ENCODE data around the gene MAGI2. TPM values are rescaled to one million over a fixed set of nuclear protein-coding genes. Genes with fewer than 3 reads are reported as not detected.
"Not testable (repeated sequence)": the region's sequence is repeated elsewhere in the genome, so short reads cannot be mapped to it uniquely, and the experiment has no call there.

MAGI2 gene
- polyA plus RNA-seq, 2 donors, result 0.67 to 0.79 TPM

GRCh38 chr7:78535655-78536054 lies 917.8 kb downstream of the MAGI2 start:
- Histone ChIP-seq H3K4me1 (ENCODE audit: control insufficient read depth in 2 of 2, insufficient read depth in 2 of 2, low read length in 1 of 2) (no peaks in the 10 kb centered on the region), H3K27me3 (ENCODE audit: control insufficient read depth in 1 of 2, insufficient read depth in 2 of 2, low read length in 2 of 2) (no peaks in the 10 kb centered on the region), H3K36me3 (ENCODE audit: control insufficient read depth in 2 of 2, insufficient read depth in 2 of 2, low read length in 1 of 2) (no peaks in the 10 kb centered on the region), H3K27ac (ENCODE audit: low read depth in 2 of 2, low read length in 1 of 2) (no peak overlapping the region), H3K4me3 (ENCODE audit: low read depth in 1 of 2, low read length in 2 of 2) (no peak overlapping the region), H3K9me3 (ENCODE audit: control insufficient read depth in 2 of 2, insufficient read depth in 1 of 2, low read depth in 1 of 2, low read length in 1 of 2) (no peaks in the 10 kb centered on the region)
- 67 to 68% methylated on average over 7 of the region's 7 CpGs for WGBS, 2 donors

- Histone ChIP-seq H3K36me3 (ENCODE audit: control insufficient read depth in 2 of 2, insufficient read depth in 2 of 2, low read length in 1 of 2) (no peaks in the 10 kb centered on the region), H3K4me1 (ENCODE audit: control insufficient read depth in 2 of 2, insufficient read depth in 2 of 2, low read length in 1 of 2) (no peaks in the 10 kb centered on the region), H3K27me3 (ENCODE audit: control insufficient read depth in 1 of 2, insufficient read depth in 2 of 2, low read length in 2 of 2) (no peaks in the 10 kb centered on the region), H3K9me3 (ENCODE audit: control insufficient read depth in 2 of 2, insufficient read depth in 1 of 2, low read depth in 1 of 2, low read length in 1 of 2) (no peaks in the 10 kb centered on the region), H3K4me3 (ENCODE audit: low read depth in 1 of 2, low read length in 2 of 2) (no peak overlapping the region), H3K27ac (ENCODE audit: low read depth in 2 of 2, low read length in 1 of 2) (no peak overlapping the region)
- 48 to 66% methylated on average over 4 of the region's 4 CpGs for WGBS, 2 donors
Observed at GRCh38 chr7:78530351-78530750, 923.1 kb downstream of the MAGI2 start.

- no peak overlapping the region for H3K4me3 ChIP-seq (ENCODE audit: low read depth in 1 of 2, low read length in 2 of 2)
- H3K36me3 ChIP-seq (ENCODE audit: control insufficient read depth in 2 of 2, insufficient read depth in 2 of 2, low read length in 1 of 2), result no peaks in the 10 kb centered on the region
- H3K9me3 ChIP-seq (ENCODE audit: control insufficient read depth in 2 of 2, insufficient read depth in 1 of 2, low read depth in 1 of 2, low read length in 1 of 2), result no peaks in the 10 kb centered on the region
- no peaks in the 10 kb centered on the region for H3K4me1 ChIP-seq (ENCODE audit: control insufficient read depth in 2 of 2, insufficient read depth in 2 of 2, low read length in 1 of 2)
- H3K27me3 ChIP-seq (ENCODE audit: control insufficient read depth in 1 of 2, insufficient read depth in 2 of 2, low read length in 2 of 2), result no peaks in the 10 kb centered on the region
- 75 to 81% methylated on average over 3 of the region's 3 CpGs for WGBS, 2 donors
- H3K27ac ChIP-seq (ENCODE audit: low read depth in 2 of 2, low read length in 1 of 2), result no peak overlapping the region
Observed at GRCh38 chr7:78529392-78529791, 924.1 kb downstream of the MAGI2 start.

DNA sequence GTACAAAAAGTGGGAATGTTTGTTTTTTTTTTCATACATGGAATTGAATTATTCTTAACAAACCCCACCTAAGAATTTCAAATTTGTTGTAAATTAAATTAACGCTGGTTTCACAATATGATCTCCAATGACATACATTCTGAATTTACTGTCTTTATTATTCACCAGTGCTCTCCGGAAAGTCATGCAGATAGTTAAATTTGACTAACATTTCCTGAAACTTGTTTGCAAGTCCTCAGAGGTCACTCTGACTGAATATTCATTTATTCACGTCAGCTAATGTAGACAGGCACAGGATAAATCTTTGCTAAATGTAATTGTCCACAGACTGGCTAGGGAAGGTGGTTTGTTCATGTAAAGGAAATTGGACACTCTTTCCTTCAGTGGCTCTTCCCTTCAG lies 924.5 kb downstream of the MAGI2 start:
- no peaks in the 10 kb centered on the region for H3K4me1 ChIP-seq (ENCODE audit: control insufficient read depth in 2 of 2, insufficient read depth in 2 of 2, low read length in 1 of 2)
- H3K27ac ChIP-seq (ENCODE audit: low read depth in 2 of 2, low read length in 1 of 2), result no peak overlapping the region
- 73 to 77% methylated on average over 3 of the region's 3 CpGs for WGBS, 2 donors
- H3K36me3 ChIP-seq (ENCODE audit: control insufficient read depth in 2 of 2, insufficient read depth in 2 of 2, low read length in 1 of 2), result no peaks in the 10 kb centered on the region
- H3K9me3 ChIP-seq (ENCODE audit: control insufficient read depth in 2 of 2, insufficient read depth in 1 of 2, low read depth in 1 of 2, low read length in 1 of 2), result no peaks in the 10 kb centered on the region
- H3K27me3 ChIP-seq (ENCODE audit: control insufficient read depth in 1 of 2, insufficient read depth in 2 of 2, low read length in 2 of 2), result no peaks in the 10 kb centered on the region
- H3K4me3 ChIP-seq (ENCODE audit: low read depth in 1 of 2, low read length in 2 of 2), result no peak overlapping the region

DNA sequence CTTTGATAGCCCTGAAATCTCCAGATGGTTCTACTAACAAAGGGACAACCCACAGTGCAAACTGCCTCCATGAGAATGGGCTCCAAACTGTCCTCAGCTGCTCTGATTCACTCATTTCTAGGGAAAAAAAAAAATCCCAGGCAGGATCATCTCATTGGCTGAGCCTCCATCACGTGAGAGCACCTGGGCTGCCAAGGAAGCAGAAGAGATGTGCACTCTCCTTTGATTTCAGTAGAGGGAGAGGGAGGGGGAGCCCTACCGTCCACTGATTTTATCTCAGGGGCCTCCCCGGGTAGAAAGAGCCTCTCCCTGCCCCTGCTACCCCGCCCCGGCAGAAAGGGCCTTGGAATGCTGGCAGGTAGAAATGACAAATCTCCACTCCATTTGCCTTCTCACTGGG lies 929.5 kb downstream of the MAGI2 start:
- 42 to 52% methylated on average over 5 of the region's 5 CpGs for whole genome bisulfite sequencing, 2 donors

GRCh38 chr7:78521961-78522360 lies 931.5 kb downstream of the MAGI2 start:
- no peaks in the 10 kb centered on the region for H3K9me3 ChIP-seq (ENCODE audit: control insufficient read depth in 2 of 2, insufficient read depth in 1 of 2, low read depth in 1 of 2, low read length in 1 of 2)
- no peaks in the 10 kb centered on the region for H3K27me3 ChIP-seq (ENCODE audit: control insufficient read depth in 1 of 2, insufficient read depth in 2 of 2, low read length in 2 of 2)
- no peak overlapping the region for H3K27ac ChIP-seq (ENCODE audit: low read depth in 2 of 2, low read length in 1 of 2)
- H3K4me3 ChIP-seq (ENCODE audit: low read depth in 1 of 2, low read length in 2 of 2), result no peak overlapping the region
- WGBS, 2 donors, result 73 to 77% methylated on average over 3 of the region's 3 CpGs
- H3K36me3 ChIP-seq (ENCODE audit: control insufficient read depth in 2 of 2, insufficient read depth in 2 of 2, low read length in 1 of 2), result no peaks in the 10 kb centered on the region
- H3K4me1 ChIP-seq (ENCODE audit: control insufficient read depth in 2 of 2, insufficient read depth in 2 of 2, low read length in 1 of 2), result no peaks in the 10 kb centered on the region

More for the DNA sequence above, 929.5 kb downstream of the MAGI2 start:
- no peak overlapping the region for H3K27ac ChIP-seq (ENCODE audit: low read depth in 2 of 2, low read length in 1 of 2)
- H3K9me3 ChIP-seq (ENCODE audit: control insufficient read depth in 2 of 2, insufficient read depth in 1 of 2, low read depth in 1 of 2, low read length in 1 of 2), result no peaks in the 10 kb centered on the region
- no peaks in the 10 kb centered on the region for H3K27me3 ChIP-seq (ENCODE audit: control insufficient read depth in 1 of 2, insufficient read depth in 2 of 2, low read length in 2 of 2)
- no peaks in the 10 kb centered on the region for H3K36me3 ChIP-seq (ENCODE audit: control insufficient read depth in 2 of 2, insufficient read depth in 2 of 2, low read length in 1 of 2)
- no peak overlapping the region for H3K4me3 ChIP-seq (ENCODE audit: low read depth in 1 of 2, low read length in 2 of 2)
- H3K4me1 ChIP-seq (ENCODE audit: control insufficient read depth in 2 of 2, insufficient read depth in 2 of 2, low read length in 1 of 2), result no peaks in the 10 kb centered on the region

- no peak overlapping the region for H3K4me3 ChIP-seq (ENCODE audit: low read depth in 1 of 2, low read length in 2 of 2)
- 63 to 73% methylated on average over 2 of the region's 2 CpGs for WGBS, 2 donors
- H3K27me3 ChIP-seq (ENCODE audit: control insufficient read depth in 1 of 2, insufficient read depth in 2 of 2, low read length in 2 of 2), result no peaks in the 10 kb centered on the region
- H3K36me3 ChIP-seq (ENCODE audit: control insufficient read depth in 2 of 2, insufficient read depth in 2 of 2, low read length in 1 of 2), result no peaks in the 10 kb centered on the region
- no peak overlapping the region for H3K27ac ChIP-seq (ENCODE audit: low read depth in 2 of 2, low read length in 1 of 2)
- H3K4me1 ChIP-seq (ENCODE audit: control insufficient read depth in 2 of 2, insufficient read depth in 2 of 2, low read length in 1 of 2), result no peaks in the 10 kb centered on the region
- H3K9me3 ChIP-seq (ENCODE audit: control insufficient read depth in 2 of 2, insufficient read depth in 1 of 2, low read depth in 1 of 2, low read length in 1 of 2), result no peaks in the 10 kb centered on the region
Observed at GRCh38 chr7:78516450-78516849, 937.0 kb downstream of the MAGI2 start.

- Histone ChIP-seq H3K9me3 (ENCODE audit: control insufficient read depth in 2 of 2, insufficient read depth in 1 of 2, low read depth in 1 of 2, low read length in 1 of 2) (no peaks in the 10 kb centered on the region), H3K27ac (ENCODE audit: low read depth in 2 of 2, low read length in 1 of 2) (no peak overlapping the region), H3K4me3 (ENCODE audit: low read depth in 1 of 2, low read length in 2 of 2) (no peak overlapping the region), H3K27me3 (ENCODE audit: control insufficient read depth in 1 of 2, insufficient read depth in 2 of 2, low read length in 2 of 2) (no peaks in the 10 kb centered on the region), H3K4me1 (ENCODE audit: control insufficient read depth in 2 of 2, insufficient read depth in 2 of 2, low read length in 1 of 2) (no peaks in the 10 kb centered on the region), H3K36me3 (ENCODE audit: control insufficient read depth in 2 of 2, insufficient read depth in 2 of 2, low read length in 1 of 2) (no peaks in the 10 kb centered on the region)
- 87 to 91% methylated on average over 6 of the region's 6 CpGs for WGBS, 2 donors
Observed at GRCh38 chr7:78514634-78515033, 938.8 kb downstream of the MAGI2 start.

GRCh38 chr7:78510580-78511188 lies 942.8 kb downstream of the MAGI2 start:
- no peaks in the 10 kb centered on the region for H3K9me3 ChIP-seq (ENCODE audit: control insufficient read depth in 2 of 2, insufficient read depth in 1 of 2, low read depth in 1 of 2, low read length in 1 of 2)
- H3K27me3 ChIP-seq (ENCODE audit: control insufficient read depth in 1 of 2, insufficient read depth in 2 of 2, low read length in 2 of 2), result no peaks in the 10 kb centered on the region
- H3K27ac ChIP-seq (ENCODE audit: low read depth in 2 of 2, low read length in 1 of 2), result no peak overlapping the region
- no peaks in the 10 kb centered on the region for H3K36me3 ChIP-seq (ENCODE audit: control insufficient read depth in 2 of 2, insufficient read depth in 2 of 2, low read length in 1 of 2)
- 6 to 7% methylated on average over 2 of the region's 2 CpGs for WGBS, 2 donors
- no peak overlapping the region for H3K4me3 ChIP-seq (ENCODE audit: low read depth in 1 of 2, low read length in 2 of 2)
- H3K4me1 ChIP-seq (ENCODE audit: control insufficient read depth in 2 of 2, insufficient read depth in 2 of 2, low read length in 1 of 2), result no peaks in the 10 kb centered on the region

GRCh38 chr7:78503301-78503700 lies 950.2 kb downstream of the MAGI2 start:
- WGBS, 2 donors, result 82 to 90% methylated on average over 2 of the region's 2 CpGs
- not testable (repeated sequence) for H3K36me3 ChIP-seq (ENCODE audit: control insufficient read depth in 2 of 2, insufficient read depth in 2 of 2, low read length in 1 of 2); H3K9me3 ChIP-seq (ENCODE audit: control insufficient read depth in 2 of 2, insufficient read depth in 1 of 2, low read depth in 1 of 2, low read length in 1 of 2); H3K27ac ChIP-seq (ENCODE audit: low read depth in 2 of 2, low read length in 1 of 2); H3K27me3 ChIP-seq (ENCODE audit: control insufficient read depth in 1 of 2, insufficient read depth in 2 of 2, low read length in 2 of 2); H3K4me1 ChIP-seq (ENCODE audit: control insufficient read depth in 2 of 2, insufficient read depth in 2 of 2, low read length in 1 of 2); H3K4me3 ChIP-seq (ENCODE audit: low read depth in 1 of 2, low read length in 2 of 2)
